OCI-LY7 (cell line): ENCODE data around the gene COL4A3. TPM values are rescaled to one million over a fixed set of nuclear protein-coding genes. Genes with fewer than 3 reads are reported as not detected.

Experiments
- BruUV-seq: library from RNA; stranded (reverse); fragments of 400-500 nt; replicated peaks from 2 replicates; lab custom pipeline; 2021; lab: Mats Ljungman, UMichigan
- CTCF ChIA-PET: fragments of 300-600 bp; sonication (Branson Sonifier 250); formaldehyde crosslinking; loops from one replicate; lab custom pipeline; 2022; ENCODE audit warnings: antibody characterized with exemption; ENCODE audit not compliant: unreplicated experiment; lab: Charles Lee
- POLR2A ChIA-PET: fragments of 300-600 bp; sonication (Branson Sonifier 250); formaldehyde crosslinking; loops from one replicate; lab custom pipeline; 2022; ENCODE audit warnings: antibody characterized with exemption; lab: Charles Lee
- DNase-seq: peaks from one replicate; pipeline ENCODE4 v3.0.0-alpha.2; 2015; ENCODE audit warnings: low spot score
- H2AFZ ChIP-seq: fragments of 200-600 bp; sonication (generic), shearing (Covaris generic); 2 replicates; pipeline ENCODE4 v1.6.1; 2014; ENCODE audit warnings: mild to moderate bottlenecking, antibody characterized with exemption, low read length, moderate library complexity
- H3K27ac ChIP-seq: fragments of 200-600 bp; sonication (generic); 2 replicates; pipeline ENCODE4 v1.5.1; 2014; ENCODE audit warnings: mixed run types, low read depth, mild to moderate bottlenecking, moderate library complexity, low read length, inconsistent platforms; ENCODE audit not compliant: poor library complexity, severe bottlenecking
- H3K36me3 ChIP-seq: fragments of 200-600 bp; sonication (generic); 2 replicates; pipeline ENCODE4 v1.6.1; 2014; ENCODE audit warnings: mild to moderate bottlenecking, antibody characterized with exemption, low read length, moderate library complexity, mixed read lengths; ENCODE audit not compliant: insufficient read depth
- H3K4me1 ChIP-seq: fragments of 200-600 bp; sonication (generic); 2 replicates; pipeline ENCODE4 v1.5.1; 2014; ENCODE audit warnings: mild to moderate bottlenecking, low read length; ENCODE audit not compliant: insufficient read depth, poor library complexity, severe bottlenecking
- H3K4me2 ChIP-seq: fragments of 200-600 bp; sonication (generic); 2 replicates; pipeline ENCODE4 v1.6.1; 2014; ENCODE audit warnings: mild to moderate bottlenecking, low read length
- H3K4me3 ChIP-seq: fragments of 200-600 bp; sonication (generic); 2 replicates; pipeline ENCODE4 v1.5.1; 2014; ENCODE audit warnings: mild to moderate bottlenecking, low read depth, low read length; ENCODE audit not compliant: poor library complexity, severe bottlenecking
- H3K79me2 ChIP-seq: fragments of 200-600 bp; sonication (generic); 2 replicates; pipeline ENCODE4 v1.6.1; 2016; ENCODE audit warnings: low read depth, mild to moderate bottlenecking, low read length, moderate library complexity, mixed read lengths; ENCODE audit not compliant: insufficient read depth
- H3K9me2 ChIP-seq: fragments of 200-600 bp; sonication (generic); 2 replicates; pipeline ENCODE4 v1.6.1; 2016; ENCODE audit warnings: mild to moderate bottlenecking, low read length, mixed read lengths; ENCODE audit not compliant: insufficient read depth
- H3K9me3 ChIP-seq: fragments of 200-600 bp; sonication (generic); 2 replicates; pipeline ENCODE4 v1.6.1; 2014; ENCODE audit warnings: mild to moderate bottlenecking, mixed run types, low read length, mixed read lengths
- H4K20me1 ChIP-seq: fragments of 200-600 bp; sonication (generic); 2 replicates; pipeline ENCODE4 v1.6.1; 2014; ENCODE audit warnings: mild to moderate bottlenecking, antibody characterized with exemption, low read length, moderate library complexity, mixed read lengths; ENCODE audit not compliant: insufficient read depth
- CTCF ChIP-seq: fragments of 200-600 bp; sonication (generic); conservative IDR thresholded peaks from 2 replicates; pipeline ENCODE4 v1.5.1; 2014; ENCODE audit warnings: mild to moderate bottlenecking, antibody characterized with exemption, low read length, moderate library complexity, mixed read lengths
- EZH2phosphoT487 ChIP-seq: fragments of 200-600 bp; sonication (generic); IDR thresholded peaks from 2 replicates; pipeline ENCODE4 v1.6.1; 2018; ENCODE audit warnings: low read depth, borderline replicate concordance, mild to moderate bottlenecking, mixed run types, antibody characterized with exemption, low read length, moderate library complexity, mixed read lengths
- intact Hi-C: fragments of 100-400 bp; cut with micrococcal nuclease; formaldehyde crosslinking; loops from one replicate; pipeline ENCODE4 v1.10.0; 2022; ENCODE audit not compliant: unreplicated experiment
- total RNA-seq, 2 experiments: library from RNA; depleted of rRNA in 1 of 2; stranded (reverse); fragments of >200 nt in 1 of 2; shearing (Covaris generic) in 1 of 2; gene quantifications; 2 replicates each; pipeline ENCODE4 v1.2.3, GENCODE V29; 2014 to 2022

COL4A3 gene
- total RNA-seq, 2 experiments from 2014 or later, result 0.06 to 10.9 TPM

GRCh38 chr2:227241005-227241404 is 76.6 kb downstream of the COL4A3 start:
- CTCF ChIA-PET, result no interaction called here
- Histone ChIP-seq H3K9me2 (no peaks in the 10 kb centered on the region), H3K4me2 (no peak overlapping the region), H3K27ac (no peak overlapping the region), H4K20me1 (no peaks in the 10 kb centered on the region), H2AFZ (no peak overlapping the region), H3K4me3 (no peak overlapping the region), H3K36me3 (no peaks in the 10 kb centered on the region), H3K79me2 (no peaks in the 10 kb centered on the region), H3K9me3 (no peaks in the 10 kb centered on the region), H3K4me1 (no peaks in the 10 kb centered on the region)
- TF ChIP-seq EZH2phosphoT487 (no peak), CTCF (no peak)
- POLR2A ChIA-PET, result no interaction called here
- intact Hi-C loops, result no loop called here
- no peak for DNase-seq
- no TSS peak for BruUV-seq

GRCh38 chr2:227248876-227249275 is 84.5 kb downstream of the COL4A3 start:
- H4K20me1 ChIP-seq, result no peaks in the 10 kb centered on the region
- no TSS peak for BruUV-seq
- H3K9me2 ChIP-seq, result no peaks in the 10 kb centered on the region
- H3K4me3 ChIP-seq, result no peak overlapping the region
- no peak overlapping the region for H3K27ac ChIP-seq
- no peaks in the 10 kb centered on the region for H3K79me2 ChIP-seq
- H3K4me1 ChIP-seq, result no peaks in the 10 kb centered on the region
- H3K4me2 ChIP-seq, result no peak overlapping the region
- no peak overlapping the region for H2AFZ ChIP-seq
- H3K36me3 ChIP-seq, result no peaks in the 10 kb centered on the region
- DNase-seq, result no peak
- CTCF ChIA-PET, result no interaction called here
- no peaks in the 10 kb centered on the region for H3K9me3 ChIP-seq
- POLR2A ChIA-PET, result interaction anchor here (0.7 to 0.8 kb wide), 2 partner anchors 580 to 687 kb away, joined by 3 read pairs; no protein-coding TSS in a partner anchor
- TF ChIP-seq CTCF (no peak), EZH2phosphoT487 (no peak)
- intact Hi-C loops, result no loop called here

GRCh38 chr2:227252831-227253230 is 88.4 kb downstream of the COL4A3 start:
- Histone ChIP-seq H3K9me3 (no peaks in the 10 kb centered on the region), H4K20me1 (no peaks in the 10 kb centered on the region), H3K4me3 (no peak overlapping the region), H3K4me2 (no peak overlapping the region), H3K4me1 (no peaks in the 10 kb centered on the region), H3K9me2 (no peaks in the 10 kb centered on the region), H3K27ac (no peak overlapping the region), H3K79me2 (no peaks in the 10 kb centered on the region), H3K36me3 (no peaks in the 10 kb centered on the region), H2AFZ (no peak overlapping the region)
- no peak for TF ChIP-seq CTCF
- no peak for TF ChIP-seq EZH2phosphoT487
- no peak for DNase-seq
- ChIA-PET CTCF (no interaction called here), POLR2A (interaction anchor here (0.6 to 1.1 kb wide), 3 partner anchors 13 to 509 kb away, joined by 3 to 4 read pairs (median 3); no protein-coding TSS in a partner anchor)
- intact Hi-C loops, result no loop called here
- BruUV-seq, result no TSS peak
